GM06990 (cell line): ENCODE measurements around the gene ZNF275.
"Not testable (repeated sequence)": the region's sequence is repeated elsewhere in the genome, so short reads cannot be mapped to it uniquely, and the experiment has no call there.

Source experiments
- DNase-seq: peaks from one replicate; pipeline ENCODE4 v3.0.0-alpha.2; 2011; ENCODE audit not compliant: insufficient read length; ENCODE audit errors: extremely low read depth
- H3K27me3 ChIP-seq: replicated peaks from 2 replicates; pipeline ENCODE4 v1.6.0; 2011; ENCODE audit warnings: low read length; ENCODE audit not compliant: control insufficient read depth, insufficient read depth
- H3K36me3 ChIP-seq: 2 replicates; pipeline ENCODE4 v1.5.1; 2011; ENCODE audit warnings: low read length; ENCODE audit not compliant: control insufficient read depth, insufficient read depth
- H3K4me3 ChIP-seq: replicated peaks from 2 replicates; pipeline ENCODE4 v1.5.1; 2011; ENCODE audit warnings: low read depth, mild to moderate bottlenecking, control low read depth, low read length
- TF ChIP-seq, protein P1 (sequence below): IDR thresholded peaks from 2 replicates; pipeline ENCODE4 v1.5.1; 2011; ENCODE audit warnings: low read length, control low read depth, mild to moderate bottlenecking, inconsistent platforms; ENCODE audit not compliant: insufficient read depth, poor library complexity, severe bottlenecking

ZNF275 gene

DNA sequence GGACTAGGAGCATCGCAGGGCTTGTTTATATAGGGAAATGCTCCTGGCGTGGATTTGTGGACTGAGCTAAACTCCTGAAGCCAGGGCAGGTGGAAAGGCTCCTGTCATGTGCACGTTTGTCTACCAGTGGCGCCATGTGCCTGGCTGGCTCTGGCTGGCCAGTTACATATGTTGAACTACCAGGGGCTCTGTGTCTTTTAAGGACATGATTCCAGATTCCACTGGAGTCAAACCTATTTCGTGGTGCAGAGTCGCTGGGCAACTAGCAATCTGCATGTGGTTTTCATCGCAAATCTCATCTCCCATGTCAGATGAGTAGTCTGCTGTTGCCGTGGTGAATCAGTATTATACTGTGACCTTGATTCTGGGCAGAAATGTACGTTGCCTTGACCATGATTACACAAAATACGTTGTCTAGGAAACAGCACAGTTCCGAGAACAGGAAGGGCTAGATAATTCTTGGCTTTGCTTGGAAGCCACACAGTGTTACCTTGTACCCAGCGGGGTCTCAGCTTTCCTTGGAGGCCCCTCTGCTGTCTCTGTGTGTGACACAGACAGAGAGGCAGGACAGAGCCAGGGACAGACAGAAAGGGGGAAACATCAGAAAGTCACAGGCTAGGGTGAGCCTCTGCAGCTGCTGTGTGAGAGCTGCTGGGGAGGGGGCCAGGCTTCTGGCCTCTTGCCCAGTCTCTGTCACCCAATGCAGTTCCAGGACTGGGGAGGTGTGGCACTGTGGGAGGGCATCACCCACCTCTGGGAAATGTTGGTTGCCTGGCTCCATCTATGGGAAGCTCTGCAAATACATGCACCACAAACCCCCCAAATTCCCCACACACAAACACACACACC, 48.0 kb downstream of the ZNF275 start:
- no peak for DNase-seq
- TF ChIP-seq, protein P1, sequence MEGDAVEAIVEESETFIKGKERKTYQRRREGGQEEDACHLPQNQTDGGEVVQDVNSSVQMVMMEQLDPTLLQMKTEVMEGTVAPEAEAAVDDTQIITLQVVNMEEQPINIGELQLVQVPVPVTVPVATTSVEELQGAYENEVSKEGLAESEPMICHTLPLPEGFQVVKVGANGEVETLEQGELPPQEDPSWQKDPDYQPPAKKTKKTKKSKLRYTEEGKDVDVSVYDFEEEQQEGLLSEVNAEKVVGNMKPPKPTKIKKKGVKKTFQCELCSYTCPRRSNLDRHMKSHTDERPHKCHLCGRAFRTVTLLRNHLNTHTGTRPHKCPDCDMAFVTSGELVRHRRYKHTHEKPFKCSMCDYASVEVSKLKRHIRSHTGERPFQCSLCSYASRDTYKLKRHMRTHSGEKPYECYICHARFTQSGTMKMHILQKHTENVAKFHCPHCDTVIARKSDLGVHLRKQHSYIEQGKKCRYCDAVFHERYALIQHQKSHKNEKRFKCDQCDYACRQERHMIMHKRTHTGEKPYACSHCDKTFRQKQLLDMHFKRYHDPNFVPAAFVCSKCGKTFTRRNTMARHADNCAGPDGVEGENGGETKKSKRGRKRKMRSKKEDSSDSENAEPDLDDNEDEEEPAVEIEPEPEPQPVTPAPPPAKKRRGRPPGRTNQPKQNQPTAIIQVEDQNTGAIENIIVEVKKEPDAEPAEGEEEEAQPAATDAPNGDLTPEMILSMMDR: no peak
- no peak overlapping the region for H3K4me3 ChIP-seq

DNA sequence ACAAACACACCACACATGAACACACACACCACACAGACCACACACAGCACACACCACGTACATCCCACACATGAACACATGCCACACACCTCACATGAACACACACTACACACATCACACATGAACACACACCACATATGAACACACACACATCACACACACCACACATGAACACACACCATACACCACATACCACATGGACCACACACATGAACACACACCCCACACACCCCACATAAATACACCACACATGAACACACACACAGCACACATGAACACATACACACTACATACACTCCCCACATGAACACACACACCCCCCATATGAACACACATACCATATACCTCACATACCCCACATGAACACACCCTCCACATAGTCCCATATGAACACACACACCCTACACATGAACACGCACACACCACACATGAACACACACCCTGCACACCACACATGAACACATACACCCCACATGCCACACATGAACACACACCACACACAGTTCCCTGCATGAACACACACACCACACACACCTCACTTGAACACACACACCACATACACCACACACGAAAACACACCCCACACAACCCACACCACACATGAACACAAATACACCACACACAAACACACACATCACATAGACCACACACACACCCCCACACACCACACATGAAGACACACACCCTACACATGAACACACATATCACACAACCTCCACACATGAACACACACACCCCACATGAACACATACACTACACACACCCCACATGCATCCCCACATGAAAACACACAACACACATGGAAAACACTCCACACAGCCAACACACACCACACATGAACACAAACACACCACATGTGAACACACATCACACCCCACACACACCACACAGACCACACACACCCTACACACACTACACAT, 48.9 kb downstream of the ZNF275 start:
- TF ChIP-seq, protein P1: no peak

More for the DNA sequence above, 48.0 kb downstream of the ZNF275 start:
- Histone ChIP-seq H3K36me3 (no peaks in the 10 kb centered on the region), H3K27me3 (no peaks in the 10 kb centered on the region)

DNA sequence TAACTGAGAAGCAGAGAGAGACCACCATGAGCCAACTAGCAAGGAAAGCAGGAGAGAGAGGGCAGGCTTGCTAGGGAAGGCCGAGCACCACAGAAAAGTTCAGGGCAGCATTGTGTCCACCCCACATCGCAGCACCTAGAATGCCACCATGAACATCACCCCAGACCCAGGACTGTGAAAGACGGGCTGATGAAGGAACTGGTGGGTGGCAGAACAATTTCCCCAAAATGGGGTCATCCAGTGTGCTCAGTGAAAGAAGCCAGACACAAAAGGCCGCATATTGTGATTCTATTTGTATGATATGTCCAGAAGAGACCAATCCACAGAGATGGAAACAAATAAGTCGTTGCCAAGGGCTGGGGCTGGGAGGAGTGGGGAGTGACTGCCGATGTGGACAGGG, 50.4 kb downstream of the ZNF275 start:
- Histone ChIP-seq H3K27me3 (no peaks in the 10 kb centered on the region; the same call in 1 of the 2 replicates), H3K36me3 (no peaks in the 10 kb centered on the region)
- TF ChIP-seq, protein P1: no peak

More for the DNA sequence above, 48.9 kb downstream of the ZNF275 start:
- DNase-seq: no peak
- Histone ChIP-seq H3K36me3 (no peaks in the 10 kb centered on the region), H3K4me3 (no peak overlapping the region), H3K27me3 (no peaks in the 10 kb centered on the region; the same call in 1 of the 2 replicates)

DNA sequence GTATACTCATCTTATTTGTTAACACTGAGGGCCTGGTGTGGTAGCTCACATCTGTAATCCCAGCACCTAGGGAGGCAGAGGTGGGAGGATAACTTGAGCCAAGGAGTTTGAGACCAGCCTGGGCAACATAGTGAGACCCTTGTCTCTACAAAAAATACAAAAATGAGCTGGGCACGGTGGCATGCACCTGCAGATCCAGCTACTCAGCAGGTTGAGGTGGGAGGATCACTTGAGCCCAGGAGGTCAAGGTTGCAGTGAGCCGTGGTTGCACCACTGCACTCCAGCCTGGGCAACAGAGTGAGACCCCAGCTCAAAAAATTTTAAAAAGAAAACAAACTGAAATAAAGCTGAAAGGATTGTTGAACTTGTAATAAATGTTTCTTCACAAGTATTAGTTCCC, 51.0 kb downstream of the ZNF275 start:
- not testable (repeated sequence) for H3K27me3 ChIP-seq, H3K4me3 ChIP-seq, DNase-seq, H3K36me3 ChIP-seq

More for the DNA sequence above, 50.4 kb downstream of the ZNF275 start:
- DNase-seq: no peak
- no peak overlapping the region for H3K4me3 ChIP-seq

DNA sequence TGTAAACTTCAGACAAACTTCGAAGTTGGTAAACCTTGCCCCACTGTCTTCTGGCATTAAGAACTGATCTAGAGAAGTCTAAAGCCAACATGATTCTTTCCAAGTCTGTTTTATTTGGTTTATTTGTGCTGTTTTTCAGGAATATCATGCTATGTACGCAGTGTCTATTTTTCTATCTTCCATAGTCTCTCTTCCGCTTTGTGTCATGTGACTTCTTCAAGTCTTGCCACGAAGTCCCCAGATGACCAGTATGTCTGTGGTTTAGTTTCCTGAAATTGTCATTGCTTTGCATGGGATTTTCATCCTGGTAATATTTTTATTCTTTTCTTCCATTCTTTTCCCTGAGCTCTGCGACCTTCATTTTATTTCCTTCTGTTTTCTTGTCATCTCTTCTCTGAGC, 52.1 kb downstream of the ZNF275 start:
- H3K36me3 ChIP-seq: no peaks in the 10 kb centered on the region
- no peak for DNase-seq
- no peaks in the 10 kb centered on the region; the same call in 1 of the 2 replicates for H3K27me3 ChIP-seq
- TF ChIP-seq, protein P1: no peak
- no peak overlapping the region for H3K4me3 ChIP-seq

DNA sequence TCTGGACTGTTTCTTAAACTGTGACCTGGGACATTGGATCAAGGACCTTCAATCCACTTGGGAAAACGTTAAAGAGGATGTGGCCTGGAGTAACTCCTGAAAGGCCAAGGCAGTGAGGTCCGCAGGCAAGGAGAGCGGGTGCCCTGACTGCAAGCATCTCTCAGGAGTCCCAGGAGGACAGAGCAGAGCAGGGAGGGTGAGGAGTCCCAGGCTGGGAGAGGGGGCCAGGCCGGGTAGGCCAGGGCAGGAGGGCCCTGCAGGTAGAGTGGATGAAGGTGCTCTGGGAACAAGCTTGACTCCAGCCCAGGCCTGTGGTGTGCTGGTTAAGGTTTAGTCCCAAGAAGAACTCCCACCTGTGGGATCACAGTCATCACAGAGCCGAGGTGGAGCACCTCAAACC, 53.4 kb downstream of the ZNF275 start:
- no peak overlapping the region for H3K4me3 ChIP-seq
- H3K36me3 ChIP-seq: no peaks in the 10 kb centered on the region
- no peak for DNase-seq
- TF ChIP-seq, protein P1: no peak
- no peaks in the 10 kb centered on the region; the same call in 1 of the 2 replicates for H3K27me3 ChIP-seq
